Ascending aorta (tissue), 2 donors: ENCODE data around the gene KIF18B. TPM values are rescaled to one million over a fixed set of nuclear protein-coding genes. Genes with fewer than 3 reads are reported as not detected.

Source experiments
- DNase-seq, 2 donors: peaks; one replicate each; pipeline ENCODE4 v3.0.0-alpha.2; 2019; ENCODE audit warnings: low spot score in 2 of 2
- H3K27ac ChIP-seq, 2 donors: fragments of 200-600 bp; sonication (generic); one replicate each; pipeline ENCODE4 v1.5.1; 2016 to 2017; ENCODE audit warnings: mild to moderate bottlenecking in 1 of 2
- H3K27me3 ChIP-seq: fragments of 200-600 bp; sonication (generic); one replicate; pipeline ENCODE4 v1.5.1; 2017
- H3K36me3 ChIP-seq, 2 donors: fragments of 200-600 bp; sonication (generic); one replicate each; pipeline ENCODE4 v1.5.1; 2016
- H3K4me1 ChIP-seq, 2 donors: fragments of 200-600 bp; sonication (generic); one replicate each; pipeline ENCODE4 v1.5.1; 2016 to 2017; ENCODE audit warnings: mild to moderate bottlenecking in 1 of 2
- H3K4me3 ChIP-seq, 2 donors: fragments of 200-600 bp; sonication (generic); one replicate each; pipeline ENCODE4 v1.5.1; 2016 to 2017; ENCODE audit warnings: mild to moderate bottlenecking in 1 of 2
- H3K9me3 ChIP-seq, 2 donors: fragments of 200-600 bp; sonication (generic); one replicate each; pipeline ENCODE4 v1.5.1; 2016
- CTCF ChIP-seq, 3 experiments: fragments of 200-600 bp in 2 of 3; fragments of 450-650 bp in 1 of 3; sonication (generic) in 2 of 3; IDR thresholded peaks; one replicate each; pipeline ENCODE4 v1.5.1; 2016 to 2019; ENCODE audit warnings: antibody characterized with exemption in 3 of 3, mild to moderate bottlenecking in 1 of 3, moderate library complexity in 1 of 3
- intact Hi-C: fragments of 100-400 bp; cut with DNase I; formaldehyde crosslinking; loops from one replicate; pipeline ENCODE4 v1.15.1; 2023
- total RNA-seq: library from RNA; depleted of rRNA; stranded (reverse); fragments of >200 nt; gene quantifications from one replicate; pipeline ENCODE4 v1.1.0, GENCODE V29; 2016

KIF18B gene
- total RNA-seq, 1 donor from 2014 or later, result not detected

DNA sequence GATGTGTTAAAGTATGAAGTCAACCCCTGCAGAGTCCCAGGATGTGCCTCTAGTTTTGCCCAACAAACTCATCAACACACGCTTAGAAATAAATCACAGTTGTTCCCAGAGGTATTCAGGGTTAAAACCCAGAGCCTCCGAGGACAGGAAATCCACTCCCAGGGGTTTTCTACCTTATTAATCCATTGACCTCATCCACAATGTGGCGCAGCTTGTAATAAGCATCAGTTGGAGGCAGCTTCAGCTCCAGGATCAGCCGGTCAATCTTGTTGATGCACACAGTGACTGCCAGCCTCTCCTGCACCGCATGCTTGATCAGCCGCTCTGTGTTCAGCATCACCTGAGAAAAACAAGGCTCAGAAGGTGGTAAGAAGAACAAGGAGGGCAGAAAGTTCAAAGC is 71.8 kb downstream of the KIF18B start:
- Histone ChIP-seq H3K27ac (no peak overlapping the region), H3K4me1 (peaks cover 3% of the 10 kb centered on the region in 2 donors), H3K9me3 (no peaks in the 10 kb centered on the region), H3K4me3 (no peak overlapping the region), H3K36me3 (peaks cover 55 to 75% of the 10 kb centered on the region in 2 donors), H3K27me3 (no peaks in the 10 kb centered on the region)
- TF ChIP-seq CTCF (IDR thresholded peaks at IDR 0.05), result no peak
- DNase-seq, result no peak
- intact Hi-C loops, result no loop called here

Other genes starting within 250 kb of the KIF18B start
- gene DBF4B, start 239.1 kb downstream of the KIF18B start, total RNA-seq, result 9.7 TPM
- not detected for gene ADAM11, start 188.8 kb downstream of the KIF18B start, total RNA-seq
- 9.9 TPM for gene GJC1, start 117.5 kb downstream of the KIF18B start, total RNA-seq
- not detected for gene HIGD1B, start 99.9 kb downstream of the KIF18B start, total RNA-seq
- 126 TPM for gene EFTUD2, start 48.3 kb downstream of the KIF18B start, total RNA-seq
- 1.7 TPM for gene GFAP, start 32.3 kb downstream of the KIF18B start, total RNA-seq
- not detected for gene C1QL1, start 20.5 kb upstream of the KIF18B start, total RNA-seq
- 5.0 TPM for gene DCAKD, start 103.9 kb upstream of the KIF18B start, total RNA-seq
- gene NMT1, start 113.5 kb upstream of the KIF18B start, total RNA-seq, result 89.7 TPM
- 65.5 TPM for gene PLCD3, start 184.7 kb upstream of the KIF18B start, total RNA-seq
- gene ACBD4, start 187.9 kb upstream of the KIF18B start, total RNA-seq, result 14.7 TPM
- gene HEXIM1, start 200.7 kb upstream of the KIF18B start, total RNA-seq, result 23.7 TPM
- gene HEXIM2, start 214.1 kb upstream of the KIF18B start, total RNA-seq, result 1.4 TPM